ENCODE measurements around the gene LYST. TPM values are rescaled to one million over a fixed set of nuclear protein-coding genes. Genes with fewer than 3 reads are reported as not detected.

Gene LYST
- total and polyA plus RNA-seq, 12 donors: 6.7 to 48.0 (median 19.0) TPM

DNA sequence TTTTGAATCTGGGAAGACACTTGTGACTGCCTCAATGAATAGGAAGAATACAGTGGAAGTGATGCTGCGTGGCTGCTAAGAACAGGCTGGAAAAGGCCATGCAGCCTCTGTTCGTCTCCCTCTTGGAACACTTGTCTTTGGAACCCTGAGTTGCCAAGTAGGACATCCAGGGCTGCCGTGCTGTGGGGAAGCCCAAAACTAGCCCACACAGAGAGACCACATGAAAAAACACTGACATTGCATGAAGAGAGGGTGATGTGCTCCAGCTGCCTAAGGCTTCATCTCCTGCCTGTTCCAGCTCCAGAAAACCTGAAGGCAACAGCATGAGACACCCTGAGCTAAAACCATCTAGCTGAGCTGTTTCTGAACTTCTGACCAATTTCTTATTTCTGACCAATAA, 156.0 kb downstream of the LYST start:
- no peaks in the 10 kb centered on the region for H3K9me3 ChIP-seq (replicated peaks in 1 of 3)
- H3K27me3 ChIP-seq: no peaks in the 10 kb centered on the region
- no peaks in the 10 kb centered on the region for H3K4me1 ChIP-seq (replicated peaks in 1 of 2)
- H3K36me3 ChIP-seq (replicated peaks in 1 of 2): peaks cover 0 to 20% of the 10 kb centered on the region in 2 donors
- H3K27ac ChIP-seq: no peak overlapping the region
- WGBS, 4 donors: 65 to 78% (median 75%) methylated on average over 3 of the region's 3 CpGs
- intact Hi-C loops (cut with DNase I): no loop called here
- no peak for DNase-seq
- no peak for TF ChIP-seq POLR2A (IDR thresholded peaks at IDR 0.05)
- TF ChIP-seq, protein P1, sequence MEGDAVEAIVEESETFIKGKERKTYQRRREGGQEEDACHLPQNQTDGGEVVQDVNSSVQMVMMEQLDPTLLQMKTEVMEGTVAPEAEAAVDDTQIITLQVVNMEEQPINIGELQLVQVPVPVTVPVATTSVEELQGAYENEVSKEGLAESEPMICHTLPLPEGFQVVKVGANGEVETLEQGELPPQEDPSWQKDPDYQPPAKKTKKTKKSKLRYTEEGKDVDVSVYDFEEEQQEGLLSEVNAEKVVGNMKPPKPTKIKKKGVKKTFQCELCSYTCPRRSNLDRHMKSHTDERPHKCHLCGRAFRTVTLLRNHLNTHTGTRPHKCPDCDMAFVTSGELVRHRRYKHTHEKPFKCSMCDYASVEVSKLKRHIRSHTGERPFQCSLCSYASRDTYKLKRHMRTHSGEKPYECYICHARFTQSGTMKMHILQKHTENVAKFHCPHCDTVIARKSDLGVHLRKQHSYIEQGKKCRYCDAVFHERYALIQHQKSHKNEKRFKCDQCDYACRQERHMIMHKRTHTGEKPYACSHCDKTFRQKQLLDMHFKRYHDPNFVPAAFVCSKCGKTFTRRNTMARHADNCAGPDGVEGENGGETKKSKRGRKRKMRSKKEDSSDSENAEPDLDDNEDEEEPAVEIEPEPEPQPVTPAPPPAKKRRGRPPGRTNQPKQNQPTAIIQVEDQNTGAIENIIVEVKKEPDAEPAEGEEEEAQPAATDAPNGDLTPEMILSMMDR (IDR thresholded peaks at IDR 0.05): no peak
- no peak overlapping the region for H3K4me3 ChIP-seq

DNA sequence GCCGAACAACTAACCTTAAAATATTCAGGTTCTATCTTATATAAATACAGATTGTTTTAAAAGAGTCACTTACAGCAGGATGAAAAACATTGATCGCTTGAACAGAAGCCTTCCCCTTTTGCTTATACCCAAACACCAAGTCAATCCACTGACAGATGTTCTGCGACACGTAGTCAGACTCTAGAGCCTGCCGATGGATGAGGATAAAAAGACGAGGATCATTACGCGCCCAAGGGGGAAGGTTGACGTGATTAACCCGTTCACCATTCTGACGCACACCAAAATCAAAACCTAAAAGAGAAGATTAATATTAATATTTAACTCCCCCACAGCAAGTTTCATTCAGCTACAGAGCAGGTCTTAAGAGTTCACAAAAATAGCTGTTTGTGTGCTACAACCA, 157.7 kb downstream of the LYST start:
- no peak for DNase-seq
- H3K36me3 ChIP-seq (replicated peaks in 1 of 2): peaks cover 0 to 6% of the 10 kb centered on the region in 2 donors
- intact Hi-C loops (cut with DNase I): no loop called here
- no peaks in the 10 kb centered on the region for H3K9me3 ChIP-seq (replicated peaks in 1 of 3)
- no peaks in the 10 kb centered on the region for H3K4me1 ChIP-seq (replicated peaks in 1 of 2)
- no peak for TF ChIP-seq POLR2A (IDR thresholded peaks at IDR 0.05)
- TF ChIP-seq, protein P1 (IDR thresholded peaks at IDR 0.05): no peak
- H3K27me3 ChIP-seq: no peaks in the 10 kb centered on the region
- H3K4me3 ChIP-seq: no peak overlapping the region
- H3K27ac ChIP-seq: no peak overlapping the region
- WGBS, 4 donors: 94 to 96% (median 95%) methylated on average over 11 of the region's 11 CpGs

GRCh38 chr1:235708390-235708962, 158.2 kb downstream of the LYST start:
- Histone ChIP-seq H3K36me3 (replicated peaks in 1 of 2) (peaks cover 0 to 6% of the 10 kb centered on the region in 2 donors), H3K4me1 (replicated peaks in 1 of 2) (no peaks in the 10 kb centered on the region), H3K27me3 (no peaks in the 10 kb centered on the region), H3K9me3 (replicated peaks in 1 of 3) (no peaks in the 10 kb centered on the region), H3K27ac (no peak overlapping the region), H3K4me3 (no peak overlapping the region)
- no peak for TF ChIP-seq POLR2A (IDR thresholded peaks at IDR 0.05)
- TF ChIP-seq, protein P1 (IDR thresholded peaks at IDR 0.05): no peak
- intact Hi-C loops (cut with DNase I): no loop called here
- no peak for DNase-seq
- WGBS, 4 donors: 91 to 94% (median 93%) methylated on average over 4 of the region's 4 CpGs

- 90 to 95% (median 93%) methylated on average over 2 of the region's 2 CpGs for WGBS, 4 donors
- intact Hi-C loops (cut with DNase I): no loop called here
- H3K4me3 ChIP-seq: no peak overlapping the region
- no peak overlapping the region for H3K27ac ChIP-seq
- TF ChIP-seq, protein P1 (IDR thresholded peaks at IDR 0.05): no peak
- TF ChIP-seq POLR2A (IDR thresholded peaks at IDR 0.05): no peak
- H3K27me3 ChIP-seq: no peaks in the 10 kb centered on the region
- peaks cover 0 to 14% of the 10 kb centered on the region in 2 donors for H3K36me3 ChIP-seq (replicated peaks in 1 of 2)
- DNase-seq: no peak
- H3K9me3 ChIP-seq (replicated peaks in 1 of 3): no peaks in the 10 kb centered on the region
- no peaks in the 10 kb centered on the region for H3K4me1 ChIP-seq (replicated peaks in 1 of 2)
Measured at GRCh38 chr1:235703506-235703905, 163.2 kb downstream of the LYST start.
